WTC11 (cell line): ENCODE data around the gene DUS1L. TPM values are rescaled to one million over a fixed set of nuclear protein-coding genes. Genes with fewer than 3 reads are reported as not detected.

Experiments
- ATAC-seq: fragments of 200-7000 bp; cut with Tn5 transposase; 2 replicates; pipeline ENCODE4 v1.10.0; 2021; ENCODE audit warnings: mild to moderate bottlenecking, moderate library complexity
- CTCF ChIA-PET: fragments of 300-600 bp; sonication (Branson Sonifier 250); formaldehyde crosslinking; loops from one replicate; lab custom pipeline; 2021; ENCODE audit warnings: antibody characterized with exemption; lab: Charles Lee
- POLR2A ChIA-PET: fragments of 350-600 bp; sonication (Branson Sonifier 250); formaldehyde crosslinking; loops from one replicate; lab custom pipeline; 2021; ENCODE audit warnings: antibody characterized with exemption; lab: Charles Lee
- DNase-seq: peaks from one replicate; pipeline ENCODE4 v3.0.0; 2021; ENCODE audit warnings: low spot score
- H3K27ac Mint-ChIP-seq: 2 replicates; pipeline ENCODE4 v1.8.0; 2021; ENCODE audit warnings: mixed read lengths
- H3K27me3 Mint-ChIP-seq: 2 replicates; pipeline ENCODE4 v1.8.0; 2021; ENCODE audit warnings: low read depth, mild to moderate bottlenecking, moderate library complexity, mixed read lengths
- H3K36me3 Mint-ChIP-seq: 2 replicates; pipeline ENCODE4 v1.8.0; 2021; ENCODE audit warnings: mixed read lengths
- H3K4me1 Mint-ChIP-seq: 2 replicates; pipeline ENCODE4 v1.8.0; 2022; ENCODE audit warnings: mixed read lengths
- H3K4me3 Mint-ChIP-seq: 2 replicates; pipeline ENCODE4 v1.8.0; 2021; ENCODE audit warnings: mild to moderate bottlenecking, moderate library complexity, mixed read lengths
- H3K9me3 Mint-ChIP-seq: 2 replicates; pipeline ENCODE4 v1.8.0; 2021; ENCODE audit warnings: mixed read lengths
- ELF4 ChIP-seq: sonication (generic); formaldehyde crosslinking; IDR thresholded peaks from 2 replicates; pipeline ENCODE4 v1.8.1; 2022; ENCODE audit warnings: low read depth, mild to moderate bottlenecking, moderate library complexity, missing genetic modification reagents
- FOXP1 ChIP-seq: sonication (generic); formaldehyde crosslinking; IDR thresholded peaks from 2 replicates; pipeline ENCODE4 v1.8.0; 2022; ENCODE audit warnings: missing genetic modification reagents, mild to moderate bottlenecking, moderate library complexity, borderline replicate concordance
- GABPB1 ChIP-seq: sonication (generic); formaldehyde crosslinking; IDR thresholded peaks from 2 replicates; pipeline ENCODE4 v1.8.1; 2023; ENCODE audit warnings: mild to moderate bottlenecking, missing genetic modification reagents
- IRF2 ChIP-seq: sonication (generic); formaldehyde crosslinking; IDR thresholded peaks from 2 replicates; pipeline ENCODE4 v1.8.0; 2022; ENCODE audit warnings: low read depth, missing genetic modification reagents, borderline replicate concordance
- JUN ChIP-seq: sonication (generic); formaldehyde crosslinking; IDR thresholded peaks from 2 replicates; pipeline ENCODE4 v1.8.0; 2023; ENCODE audit warnings: mild to moderate bottlenecking, missing genetic modification reagents
- PRRX2 ChIP-seq: fragments of 250-450 bp; sonication (Bioruptor Pico); IDR thresholded peaks from 2 replicates; pipeline ENCODE4 v1.8.0; 2021; ENCODE audit warnings: mild to moderate bottlenecking
- RELA ChIP-seq: sonication (generic); formaldehyde crosslinking; IDR thresholded peaks from 2 replicates; pipeline ENCODE4 v1.8.1; 2022; ENCODE audit warnings: missing genetic modification reagents, mild to moderate bottlenecking, borderline replicate concordance
- SP1 ChIP-seq: sonication (generic); formaldehyde crosslinking; conservative IDR thresholded peaks from 2 replicates; pipeline ENCODE4 v1.8.1; 2022; ENCODE audit warnings: missing genetic modification reagents
- ZNF121 ChIP-seq: sonication (generic); formaldehyde crosslinking; IDR thresholded peaks from 2 replicates; pipeline ENCODE4 v1.8.0; 2023; ENCODE audit warnings: missing genetic modification reagents
- ZNF671 ChIP-seq: fragments of 250-450 bp; sonication (Bioruptor Pico); IDR thresholded peaks from 2 replicates; pipeline ENCODE4 v1.8.0; 2021; ENCODE audit warnings: mild to moderate bottlenecking
- total RNA-seq: library from RNA; stranded (reverse); gene quantifications from 3 replicates; pipeline ENCODE4 v1.2.3, GENCODE V29; 2021
- TF ChIP-seq, protein P1 (sequence below): sonication (generic); formaldehyde crosslinking; IDR thresholded peaks from 2 replicates; pipeline ENCODE4 v1.8.0; 2022; ENCODE audit warnings: mild to moderate bottlenecking, missing genetic modification reagents
- TF ChIP-seq, protein P2 (sequence below): sonication (generic); formaldehyde crosslinking; conservative IDR thresholded peaks from 2 replicates; pipeline ENCODE4 v1.8.1; 2022; ENCODE audit warnings: mild to moderate bottlenecking, missing genetic modification reagents
- TF ChIP-seq, protein P3 (sequence below): fragments of 250-450 bp; sonication (Bioruptor Pico); IDR thresholded peaks from 2 replicates; pipeline ENCODE4 v2.1.2; 2022; ENCODE audit warnings: mild to moderate bottlenecking, moderate library complexity
- TF ChIP-seq, protein P4 (sequence below): sonication (generic); formaldehyde crosslinking; IDR thresholded peaks from 2 replicates; pipeline ENCODE4 v1.8.1; 2023; ENCODE audit warnings: mild to moderate bottlenecking, moderate library complexity, missing genetic modification reagents
- TF ChIP-seq, protein P5 (sequence below): sonication (generic); formaldehyde crosslinking; IDR thresholded peaks from 2 replicates; pipeline ENCODE4 v1.8.1; 2022; ENCODE audit warnings: mild to moderate bottlenecking, missing genetic modification reagents, moderate library complexity, borderline replicate concordance
- TF ChIP-seq, protein P6 (sequence below): sonication (generic); formaldehyde crosslinking; IDR thresholded peaks from 2 replicates; pipeline ENCODE4 v1.8.0; 2023; ENCODE audit warnings: missing genetic modification reagents
- TF ChIP-seq, protein P7 (sequence below): sonication (generic); formaldehyde crosslinking; IDR thresholded peaks from 2 replicates; pipeline ENCODE4 v1.8.1; 2022; ENCODE audit warnings: low read depth, missing genetic modification reagents, borderline replicate concordance
- TF ChIP-seq, protein P8 (sequence below): sonication (generic); formaldehyde crosslinking; IDR thresholded peaks from 2 replicates; pipeline ENCODE4 v1.8.1; 2022; ENCODE audit warnings: low read depth, mild to moderate bottlenecking, moderate library complexity, missing genetic modification reagents, borderline replicate concordance

DUS1L gene
- total RNA-seq, 1 experiment from 2014 or later = 120 TPM

DNA sequence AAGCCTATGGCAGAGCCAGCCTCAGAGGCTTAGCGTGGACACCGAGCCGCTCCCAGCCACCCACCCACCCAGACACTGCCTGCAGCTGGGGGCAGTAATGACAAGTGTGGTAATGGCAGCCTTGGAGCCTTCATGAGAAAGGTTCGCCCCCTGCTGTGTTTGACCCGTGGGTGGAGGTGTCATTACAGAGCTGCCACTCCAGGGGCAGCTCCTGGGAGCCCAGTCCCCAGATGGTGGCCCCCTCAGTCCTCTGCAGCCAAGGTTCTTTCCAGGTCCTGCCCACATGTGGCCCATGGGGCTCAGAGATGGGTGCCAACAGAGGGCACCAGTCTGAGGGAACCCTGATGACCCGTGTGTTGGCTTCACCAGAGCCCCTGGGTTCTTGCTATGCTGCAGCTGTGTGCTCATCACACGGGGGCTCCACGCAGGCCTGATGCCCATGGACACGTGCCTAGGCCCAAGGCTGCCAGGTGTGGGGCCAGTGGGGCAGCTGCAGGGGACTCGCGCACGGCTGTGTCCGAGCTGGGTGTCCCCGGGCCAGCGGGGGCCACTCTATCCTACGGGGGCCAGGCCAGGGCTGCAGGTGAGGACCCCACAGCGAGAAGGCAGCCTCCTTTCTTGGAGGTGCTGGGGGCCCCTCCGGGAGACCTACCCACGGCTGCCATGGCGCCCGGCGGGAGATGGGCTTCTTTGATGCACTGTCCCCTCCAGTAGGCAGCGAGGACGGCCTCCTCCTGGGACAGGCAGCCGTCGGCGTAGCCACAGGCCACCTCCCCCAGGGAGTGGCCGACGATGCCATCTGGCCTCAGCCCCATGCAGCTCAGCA lies 24.3 kb upstream of the DUS1L start:
- H3K27me3 Mint-ChIP-seq = no peaks in the 10 kb centered on the region
- ChIA-PET CTCF (interaction anchor here (0.7 to 2.3 kb wide), 2 partner anchors 16 to 60 kb away, joined by 3 to 6 read pairs; no protein-coding TSS in a partner anchor), POLR2A (no interaction called here)
- TF ChIP-seq GABPB1 (CRISPR knock-in tag) (no peak), ZNF671 (CRISPR knock-in tag) (no peak), IRF2 (no peak), PRRX2 (CRISPR knock-in tag) (no peak), FOXP1 (CRISPR knock-in tag) (no peak), ELF4 (CRISPR knock-in tag) (no peak), JUN (CRISPR knock-in tag) (no peak), RELA (CRISPR knock-in tag) (no peak), ZNF121 (CRISPR knock-in tag) (no peak), SP1 (CRISPR knock-in tag) (no peak)
- TF ChIP-seq, protein P1, sequence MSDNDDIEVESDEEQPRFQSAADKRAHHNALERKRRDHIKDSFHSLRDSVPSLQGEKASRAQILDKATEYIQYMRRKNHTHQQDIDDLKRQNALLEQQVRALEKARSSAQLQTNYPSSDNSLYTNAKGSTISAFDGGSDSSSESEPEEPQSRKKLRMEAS (CRISPR knock-in tag) = no peak
- TF ChIP-seq, protein P2, sequence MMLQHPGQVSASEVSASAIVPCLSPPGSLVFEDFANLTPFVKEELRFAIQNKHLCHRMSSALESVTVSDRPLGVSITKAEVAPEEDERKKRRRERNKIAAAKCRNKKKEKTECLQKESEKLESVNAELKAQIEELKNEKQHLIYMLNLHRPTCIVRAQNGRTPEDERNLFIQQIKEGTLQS (CRISPR knock-in tag) = no peak
- TF ChIP-seq, protein P3, sequence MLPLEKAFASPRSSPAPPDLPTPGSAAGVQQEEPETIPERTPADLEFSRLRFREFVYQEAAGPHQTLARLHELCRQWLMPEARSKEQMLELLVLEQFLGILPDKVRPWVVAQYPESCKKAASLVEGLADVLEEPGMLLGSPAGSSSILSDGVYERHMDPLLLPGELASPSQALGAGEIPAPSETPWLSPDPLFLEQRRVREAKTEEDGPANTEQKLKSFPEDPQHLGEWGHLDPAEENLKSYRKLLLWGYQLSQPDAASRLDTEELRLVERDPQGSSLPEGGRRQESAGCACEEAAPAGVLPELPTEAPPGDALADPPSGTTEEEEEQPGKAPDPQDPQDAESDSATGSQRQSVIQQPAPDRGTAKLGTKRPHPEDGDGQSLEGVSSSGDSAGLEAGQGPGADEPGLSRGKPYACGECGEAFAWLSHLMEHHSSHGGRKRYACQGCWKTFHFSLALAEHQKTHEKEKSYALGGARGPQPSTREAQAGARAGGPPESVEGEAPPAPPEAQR = no peak
- TF ChIP-seq, protein P4, sequence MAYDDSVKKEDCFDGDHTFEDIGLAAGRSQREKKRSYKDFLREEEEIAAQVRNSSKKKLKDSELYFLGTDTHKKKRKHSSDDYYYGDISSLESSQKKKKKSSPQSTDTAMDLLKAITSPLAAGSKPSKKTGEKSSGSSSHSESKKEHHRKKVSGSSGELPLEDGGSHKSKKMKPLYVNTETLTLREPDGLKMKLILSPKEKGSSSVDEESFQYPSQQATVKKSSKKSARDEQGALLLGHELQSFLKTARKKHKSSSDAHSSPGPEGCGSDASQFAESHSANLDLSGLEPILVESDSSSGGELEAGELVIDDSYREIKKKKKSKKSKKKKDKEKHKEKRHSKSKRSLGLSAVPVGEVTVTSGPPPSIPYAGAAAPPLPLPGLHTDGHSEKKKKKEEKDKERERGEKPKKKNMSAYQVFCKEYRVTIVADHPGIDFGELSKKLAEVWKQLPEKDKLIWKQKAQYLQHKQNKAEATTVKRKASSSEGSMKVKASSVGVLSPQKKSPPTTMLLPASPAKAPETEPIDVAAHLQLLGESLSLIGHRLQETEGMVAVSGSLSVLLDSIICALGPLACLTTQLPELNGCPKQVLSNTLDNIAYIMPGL (CRISPR knock-in tag) = no peak
- TF ChIP-seq, protein P5, sequence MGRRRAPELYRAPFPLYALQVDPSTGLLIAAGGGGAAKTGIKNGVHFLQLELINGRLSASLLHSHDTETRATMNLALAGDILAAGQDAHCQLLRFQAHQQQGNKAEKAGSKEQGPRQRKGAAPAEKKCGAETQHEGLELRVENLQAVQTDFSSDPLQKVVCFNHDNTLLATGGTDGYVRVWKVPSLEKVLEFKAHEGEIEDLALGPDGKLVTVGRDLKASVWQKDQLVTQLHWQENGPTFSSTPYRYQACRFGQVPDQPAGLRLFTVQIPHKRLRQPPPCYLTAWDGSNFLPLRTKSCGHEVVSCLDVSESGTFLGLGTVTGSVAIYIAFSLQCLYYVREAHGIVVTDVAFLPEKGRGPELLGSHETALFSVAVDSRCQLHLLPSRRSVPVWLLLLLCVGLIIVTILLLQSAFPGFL (CRISPR knock-in tag) = no peak
- TF ChIP-seq, protein P6, sequence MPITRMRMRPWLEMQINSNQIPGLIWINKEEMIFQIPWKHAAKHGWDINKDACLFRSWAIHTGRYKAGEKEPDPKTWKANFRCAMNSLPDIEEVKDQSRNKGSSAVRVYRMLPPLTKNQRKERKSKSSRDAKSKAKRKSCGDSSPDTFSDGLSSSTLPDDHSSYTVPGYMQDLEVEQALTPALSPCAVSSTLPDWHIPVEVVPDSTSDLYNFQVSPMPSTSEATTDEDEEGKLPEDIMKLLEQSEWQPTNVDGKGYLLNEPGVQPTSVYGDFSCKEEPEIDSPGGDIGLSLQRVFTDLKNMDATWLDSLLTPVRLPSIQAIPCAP = no peak
- TF ChIP-seq, protein P7, sequence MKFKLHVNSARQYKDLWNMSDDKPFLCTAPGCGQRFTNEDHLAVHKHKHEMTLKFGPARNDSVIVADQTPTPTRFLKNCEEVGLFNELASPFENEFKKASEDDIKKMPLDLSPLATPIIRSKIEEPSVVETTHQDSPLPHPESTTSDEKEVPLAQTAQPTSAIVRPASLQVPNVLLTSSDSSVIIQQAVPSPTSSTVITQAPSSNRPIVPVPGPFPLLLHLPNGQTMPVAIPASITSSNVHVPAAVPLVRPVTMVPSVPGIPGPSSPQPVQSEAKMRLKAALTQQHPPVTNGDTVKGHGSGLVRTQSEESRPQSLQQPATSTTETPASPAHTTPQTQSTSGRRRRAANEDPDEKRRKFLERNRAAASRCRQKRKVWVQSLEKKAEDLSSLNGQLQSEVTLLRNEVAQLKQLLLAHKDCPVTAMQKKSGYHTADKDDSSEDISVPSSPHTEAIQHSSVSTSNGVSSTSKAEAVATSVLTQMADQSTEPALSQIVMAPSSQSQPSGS = no peak
- TF ChIP-seq, protein P8, sequence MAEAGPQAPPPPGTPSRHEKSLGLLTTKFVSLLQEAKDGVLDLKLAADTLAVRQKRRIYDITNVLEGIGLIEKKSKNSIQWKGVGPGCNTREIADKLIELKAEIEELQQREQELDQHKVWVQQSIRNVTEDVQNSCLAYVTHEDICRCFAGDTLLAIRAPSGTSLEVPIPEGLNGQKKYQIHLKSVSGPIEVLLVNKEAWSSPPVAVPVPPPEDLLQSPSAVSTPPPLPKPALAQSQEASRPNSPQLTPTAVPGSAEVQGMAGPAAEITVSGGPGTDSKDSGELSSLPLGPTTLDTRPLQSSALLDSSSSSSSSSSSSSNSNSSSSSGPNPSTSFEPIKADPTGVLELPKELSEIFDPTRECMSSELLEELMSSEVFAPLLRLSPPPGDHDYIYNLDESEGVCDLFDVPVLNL (CRISPR knock-in tag) = no peak
- no peak overlapping the region for H3K4me3 Mint-ChIP-seq
- no peak for ATAC-seq
- DNase-seq = no peak
- H3K4me1 Mint-ChIP-seq = no peaks in the 10 kb centered on the region
- no peak overlapping the region for H3K27ac Mint-ChIP-seq
- peaks cover 22% of the 10 kb centered on the region for H3K36me3 Mint-ChIP-seq
- H3K9me3 Mint-ChIP-seq = no peaks in the 10 kb centered on the region
